ENCODE results near the gene PPP6R2.

Gene PPP6R2

DNA sequence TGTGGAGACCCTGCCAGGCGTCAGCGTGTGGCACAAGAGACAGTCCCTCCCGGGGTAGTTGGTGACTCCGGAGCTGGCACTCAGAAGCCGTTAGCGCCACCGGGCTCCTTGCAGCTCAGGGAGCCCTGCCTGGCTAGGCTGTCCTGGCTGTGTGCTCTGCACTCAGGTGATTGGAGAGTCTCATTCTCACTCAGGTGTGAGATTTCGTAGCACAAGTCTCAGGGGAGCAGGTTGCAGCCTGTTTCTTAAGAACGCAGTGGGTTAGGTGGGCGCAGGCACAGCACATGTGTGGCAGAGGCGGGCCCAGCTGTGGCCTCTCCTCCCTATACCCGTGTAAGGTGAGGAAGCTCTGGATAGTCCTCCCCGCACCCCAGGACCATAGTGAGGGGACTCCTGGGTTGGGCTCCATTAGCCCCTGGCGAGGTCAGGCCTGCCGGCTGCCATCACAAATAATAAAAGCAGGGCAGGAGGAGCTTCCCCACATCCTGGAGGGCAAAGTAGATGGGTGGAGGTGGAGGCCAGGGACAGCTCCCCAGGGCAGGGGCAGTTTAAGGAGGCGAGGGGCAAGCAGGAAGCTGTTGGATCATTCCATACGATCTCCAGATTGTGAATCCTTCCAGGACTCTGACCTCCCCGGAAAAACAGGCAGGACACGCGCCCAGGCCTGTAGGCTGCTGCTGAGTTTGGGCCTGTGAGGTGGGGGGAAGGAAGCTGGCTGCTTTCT is 92.3 kb downstream of the PPP6R2 start:
- DNase-seq, result no peak

DNA sequence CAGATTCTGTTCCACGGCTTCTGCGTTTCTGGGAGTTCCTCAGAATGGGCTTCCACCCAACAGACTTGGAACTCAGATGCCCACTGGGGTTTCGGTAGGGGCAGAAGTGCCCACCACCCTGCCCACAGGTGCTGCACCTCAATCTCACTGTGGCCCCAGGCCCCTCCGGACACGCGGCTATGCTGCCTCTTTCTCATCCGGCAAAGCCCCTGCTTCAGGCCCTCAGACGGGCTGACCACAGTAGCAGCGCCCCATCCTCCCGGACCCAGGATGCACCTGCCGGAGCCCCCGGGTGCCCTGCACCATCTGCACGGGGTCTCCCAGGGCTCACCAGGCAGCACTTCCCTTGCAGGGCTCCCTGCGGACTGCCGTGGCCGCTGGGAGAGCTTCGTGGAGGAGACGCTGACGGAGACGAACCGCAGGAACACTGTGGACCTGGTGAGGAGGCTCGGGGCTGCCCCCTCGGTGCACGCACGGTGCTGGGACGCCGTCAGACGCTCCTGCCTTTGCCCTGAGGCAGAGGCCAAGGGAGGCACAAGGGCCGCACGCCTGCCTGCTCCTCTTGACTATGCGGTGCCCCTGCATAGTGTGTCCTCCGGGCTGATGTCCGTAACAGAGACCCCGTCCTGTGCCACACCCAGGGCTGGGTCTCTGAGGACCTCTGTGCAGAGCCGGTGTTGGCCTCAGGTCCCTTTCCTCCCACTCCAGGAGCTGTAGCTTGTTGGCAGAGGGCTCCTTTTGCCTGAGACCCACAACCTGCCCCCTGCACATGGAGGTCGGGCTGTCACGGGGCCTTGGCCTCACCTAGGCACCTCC is 93.1 kb downstream of the PPP6R2 start:
- DNase-seq, result peak; percentile 10

DNA sequence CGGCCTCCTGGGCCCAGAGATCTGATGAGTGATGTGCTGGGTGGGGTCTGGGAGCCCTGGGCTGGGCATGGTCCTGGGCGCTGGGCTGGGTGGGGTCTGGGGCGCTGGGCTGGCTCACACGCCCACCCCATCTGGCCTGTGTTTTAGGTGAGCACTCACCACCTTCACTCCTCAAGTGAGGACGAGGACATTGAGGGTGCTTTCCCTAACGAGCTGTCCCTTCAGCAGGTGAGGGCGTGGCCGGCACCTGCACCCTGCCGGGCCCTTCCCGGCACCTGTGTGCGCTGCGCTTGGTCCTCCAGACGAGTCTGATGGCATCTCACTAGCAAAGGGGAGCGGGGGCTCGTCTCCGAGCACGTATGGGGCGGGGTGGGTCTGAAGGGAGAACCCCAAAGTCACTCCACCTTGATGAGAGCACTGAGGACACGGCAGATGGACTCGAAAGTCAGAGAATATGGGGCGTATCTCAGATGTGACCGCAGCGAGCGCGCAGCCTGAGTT is 93.8 kb downstream of the PPP6R2 start:
- DNase-seq, result peak; percentile 10

DNA sequence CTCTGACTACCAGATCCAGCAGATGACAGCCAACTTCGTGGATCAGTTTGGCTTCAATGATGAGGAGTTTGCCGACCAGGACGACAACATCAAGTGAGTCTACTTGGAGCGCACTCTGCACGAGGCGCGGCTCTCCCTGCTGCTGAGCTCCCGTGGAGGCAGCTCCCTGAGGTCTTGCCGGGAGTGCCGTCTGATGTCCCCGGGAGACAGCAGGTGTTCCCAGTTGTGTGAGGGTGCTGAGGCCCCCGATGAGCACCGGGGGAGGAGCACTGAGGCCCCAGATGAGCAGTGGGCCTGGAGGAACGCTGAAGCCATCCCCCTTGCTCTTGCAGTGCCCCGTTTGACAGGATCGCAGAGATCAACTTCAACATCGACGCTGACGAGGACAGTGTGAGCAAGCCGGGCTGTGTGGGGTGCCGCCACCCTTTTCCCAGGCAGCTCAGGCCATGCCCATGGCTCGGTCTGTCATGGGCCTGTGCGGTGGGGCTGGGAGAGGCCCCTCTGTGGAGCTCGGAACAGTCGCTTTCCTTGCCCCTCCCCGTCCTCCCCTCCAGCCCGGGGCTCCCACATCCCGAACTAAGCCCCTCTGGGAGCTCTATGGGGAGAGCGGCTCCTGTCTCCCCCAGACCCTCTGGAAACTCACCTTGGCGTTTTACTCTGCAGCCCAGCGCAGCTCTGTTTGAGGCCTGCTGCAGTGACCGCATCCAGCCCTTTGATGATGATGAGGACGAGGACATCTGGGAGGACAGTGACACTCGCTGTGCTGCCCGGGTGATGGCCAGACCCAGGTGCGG is 94.6 kb downstream of the PPP6R2 start:
- DNase-seq, result no peak

DNA sequence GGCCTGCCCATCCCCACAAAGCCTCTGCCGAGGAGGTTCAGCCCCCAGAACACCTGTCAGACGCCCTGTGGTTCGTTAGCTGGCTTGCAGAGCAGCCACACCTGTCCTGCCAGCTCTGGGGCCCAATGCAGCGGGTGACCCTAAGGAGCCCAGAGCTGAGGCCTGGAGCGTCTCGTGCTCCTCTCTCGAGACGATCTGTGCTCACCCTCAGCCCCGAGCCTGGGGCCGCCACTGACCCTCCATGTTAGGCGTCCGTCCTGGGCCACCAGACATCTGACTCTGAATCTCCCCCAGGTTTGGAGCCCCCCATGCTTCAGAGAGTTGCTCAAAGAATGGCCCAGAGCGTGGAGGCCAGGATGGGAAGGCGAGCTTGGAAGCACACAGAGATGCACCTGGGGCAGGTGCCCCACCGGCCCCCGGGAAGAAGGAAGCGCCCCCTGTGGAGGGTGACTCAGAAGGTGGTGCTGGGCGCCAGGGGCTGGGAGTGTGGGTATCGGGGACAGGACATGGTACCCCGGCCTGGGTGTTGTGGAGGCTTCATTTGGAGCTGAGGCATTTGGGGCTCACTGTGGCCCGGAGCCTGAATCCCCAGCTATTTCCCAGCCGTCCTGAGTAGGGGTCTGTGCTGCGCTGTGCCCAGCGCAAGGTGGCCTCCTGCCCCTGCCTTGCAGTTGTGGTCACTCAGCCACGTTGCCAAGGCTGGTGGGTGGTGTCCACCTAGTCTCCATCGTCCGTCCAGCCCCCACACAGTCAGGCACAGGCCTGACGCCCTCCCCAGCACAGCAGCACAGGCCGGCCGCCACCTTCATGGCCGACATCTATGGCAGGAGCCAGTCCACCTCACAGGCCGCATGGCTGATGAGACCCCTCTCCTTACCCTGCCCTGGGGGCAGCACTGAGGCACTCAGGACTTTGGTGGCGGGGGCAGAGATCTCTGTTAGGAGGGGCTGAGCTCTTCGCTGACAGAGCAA is 95.5 kb downstream of the PPP6R2 start:
- DNase-seq, result no peak

DNA sequence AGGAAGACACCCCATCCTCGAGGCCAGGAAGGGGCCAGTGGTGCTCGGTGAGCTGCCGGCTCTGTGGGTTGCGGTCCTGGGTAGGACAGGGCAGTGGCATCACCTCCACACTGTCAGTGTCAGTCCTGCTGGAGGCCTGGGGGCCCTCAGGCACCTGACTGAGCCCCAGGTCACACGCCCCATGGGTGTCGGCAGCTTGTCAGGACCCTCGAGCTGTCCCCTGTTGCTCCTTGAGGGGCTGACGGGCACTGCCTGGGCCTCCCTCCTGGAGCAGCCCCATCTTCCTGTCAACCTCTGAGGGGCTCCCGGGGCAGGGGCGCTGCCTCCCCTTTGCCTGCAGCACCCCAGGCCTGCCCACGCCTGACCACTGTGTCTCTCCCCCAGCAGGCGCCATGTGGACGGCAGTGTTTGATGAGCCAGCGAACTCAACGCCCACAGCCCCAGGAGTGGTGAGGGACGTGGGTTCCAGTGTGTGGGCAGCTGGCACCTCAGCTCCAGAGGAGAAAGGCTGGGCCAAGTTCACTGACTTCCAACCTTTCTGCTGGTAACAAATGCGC is 96.3 kb downstream of the PPP6R2 start:
- no peak for DNase-seq

DNA sequence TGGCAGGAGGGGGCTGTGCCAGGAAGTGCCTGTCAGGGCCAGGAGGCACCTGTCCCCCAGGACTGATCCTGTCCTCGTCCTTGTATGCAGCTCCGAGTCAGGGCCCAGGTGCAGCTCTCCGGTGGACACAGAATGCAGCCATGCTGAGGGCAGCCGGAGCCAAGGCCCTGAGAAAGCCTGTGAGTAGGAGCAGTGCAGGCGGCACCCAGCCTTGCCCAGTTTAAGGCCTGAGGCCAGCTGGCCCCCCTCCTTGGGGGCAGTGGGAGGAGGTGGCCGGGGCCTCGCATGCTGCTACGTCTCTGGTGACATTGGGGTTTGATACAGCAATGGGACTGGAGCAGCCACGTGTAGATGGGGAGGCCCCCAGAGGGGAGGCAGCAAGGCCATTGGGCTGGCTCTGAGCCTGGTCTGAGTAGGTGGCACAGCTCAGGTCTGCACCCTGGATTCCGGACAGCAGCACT is 96.8 kb downstream of the PPP6R2 start:
- no peak for DNase-seq

DNA sequence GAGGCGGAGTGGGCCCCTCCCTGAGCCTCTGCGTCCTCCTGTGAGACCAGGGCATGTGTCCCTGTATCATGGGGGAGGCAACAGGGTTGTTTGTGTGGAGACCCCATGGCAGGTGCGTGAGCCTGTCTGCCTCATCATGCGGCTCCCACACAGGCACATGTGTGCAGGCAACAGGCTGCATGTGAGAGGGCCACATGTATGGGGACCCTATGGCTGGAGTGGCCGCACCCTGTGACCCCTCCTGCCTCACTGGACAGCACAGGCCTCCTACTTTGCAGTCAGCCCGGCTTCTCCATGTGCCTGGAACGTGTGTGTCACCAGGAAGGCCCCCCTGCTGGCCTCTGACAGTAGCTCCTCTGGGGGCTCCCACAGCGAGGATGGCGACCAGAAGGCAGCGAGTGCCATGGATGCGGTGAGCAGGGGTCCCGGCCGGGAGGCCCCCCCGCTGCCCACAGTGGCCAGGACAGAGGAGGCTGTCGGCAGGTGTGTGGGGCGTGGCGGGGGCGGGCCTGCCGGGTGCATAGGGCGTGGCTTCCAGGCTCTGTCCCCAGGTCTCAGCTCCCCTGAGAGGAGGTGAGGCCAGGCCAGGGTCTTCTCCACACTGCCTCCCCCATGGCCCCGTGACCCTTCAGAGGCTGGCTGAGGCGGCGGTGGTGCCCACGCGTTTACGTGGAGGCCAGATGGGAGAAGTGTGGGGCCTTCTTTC is 97.6 kb downstream of the PPP6R2 start:
- no peak for DNase-seq

DNA sequence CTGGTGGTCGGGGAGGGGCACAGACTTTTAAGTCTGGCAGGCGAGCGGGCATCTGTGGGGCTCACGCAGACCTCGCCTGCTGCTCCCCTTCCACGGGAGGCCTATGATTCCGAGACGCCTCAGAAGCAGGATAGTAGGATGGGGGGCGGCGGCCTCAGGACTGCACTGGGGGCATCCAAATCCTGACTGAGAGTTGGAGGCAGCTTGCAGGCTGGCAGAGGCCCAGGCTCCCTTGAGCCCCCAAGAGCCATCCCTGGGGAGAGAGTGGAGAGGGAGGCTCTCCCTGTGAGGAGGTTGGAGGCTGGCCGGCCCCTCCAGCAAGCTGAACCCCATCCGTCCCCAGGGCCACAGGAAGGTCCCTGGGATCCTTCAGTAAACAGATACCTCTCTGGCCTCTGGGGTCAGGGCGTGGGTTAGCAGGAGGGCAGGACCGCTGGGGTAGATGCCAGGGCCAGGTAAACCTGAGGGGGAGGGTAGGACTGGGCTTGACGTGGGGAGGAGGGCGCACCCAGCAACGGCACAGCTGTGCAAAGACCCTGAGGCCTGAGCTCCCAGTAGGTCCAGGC is 98.4 kb downstream of the PPP6R2 start:
- DNase-seq, result no peak

DNA sequence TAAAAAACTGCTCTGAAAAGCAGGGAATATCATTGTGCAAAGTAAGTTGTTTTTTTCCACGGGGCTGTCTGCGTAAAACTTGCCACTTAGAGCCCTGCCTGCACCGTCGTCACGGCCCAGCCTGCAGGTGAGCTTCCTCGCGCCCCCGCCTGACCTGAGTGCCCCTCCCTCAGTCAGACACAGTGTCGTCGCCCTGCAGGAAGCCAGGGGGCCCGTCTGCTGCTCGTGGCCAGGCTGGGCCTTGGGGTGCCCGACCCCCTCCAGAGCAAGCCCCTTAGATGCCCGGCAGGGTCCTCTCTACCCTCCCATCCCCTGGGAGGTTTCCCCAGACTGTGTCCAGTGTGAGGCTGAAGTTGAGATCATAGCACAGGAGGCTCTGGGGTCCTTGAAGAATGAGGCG is 100.1 kb downstream of the PPP6R2 start:
- DNase-seq, result no peak

DNA sequence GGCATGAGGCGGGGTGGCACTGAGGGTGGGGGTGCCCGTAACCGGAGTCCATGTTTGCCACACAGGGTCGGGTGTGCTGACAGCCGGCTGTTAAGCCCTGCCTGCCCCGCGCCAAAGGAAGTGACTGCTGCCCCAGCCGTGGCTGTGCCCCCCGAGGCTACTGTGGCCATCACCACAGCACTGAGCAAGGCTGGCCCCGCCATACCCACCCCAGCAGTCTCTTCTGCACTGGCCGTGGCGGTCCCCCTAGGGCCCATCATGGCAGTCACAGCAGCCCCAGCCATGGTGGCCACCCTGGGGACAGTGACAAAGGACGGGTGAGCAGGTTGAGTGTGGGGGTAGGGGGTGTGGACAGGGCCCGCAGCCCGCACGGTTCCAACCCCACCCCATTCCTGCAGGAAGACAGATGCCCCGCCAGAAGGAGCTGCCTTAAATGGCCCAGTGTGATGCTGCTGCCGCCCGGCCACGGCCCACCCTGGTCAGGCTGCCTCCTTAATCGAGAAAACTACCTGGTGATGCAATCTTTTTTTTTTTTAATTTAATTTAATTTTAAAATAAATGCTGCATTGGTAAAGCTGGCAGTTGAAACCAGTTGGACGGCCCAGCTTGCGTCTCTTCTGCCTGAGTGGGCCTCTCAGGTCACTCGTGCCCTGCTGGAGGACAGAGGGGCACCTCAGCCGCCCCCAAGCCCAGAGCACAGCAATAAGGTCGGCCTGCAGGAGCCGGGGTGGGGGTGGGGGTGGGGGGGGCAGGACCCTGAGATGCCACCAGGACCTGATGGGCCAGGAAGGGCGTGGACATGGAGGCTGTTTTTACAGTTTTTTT is 100.9 kb downstream of the PPP6R2 start:
- no peak for DNase-seq

DNA sequence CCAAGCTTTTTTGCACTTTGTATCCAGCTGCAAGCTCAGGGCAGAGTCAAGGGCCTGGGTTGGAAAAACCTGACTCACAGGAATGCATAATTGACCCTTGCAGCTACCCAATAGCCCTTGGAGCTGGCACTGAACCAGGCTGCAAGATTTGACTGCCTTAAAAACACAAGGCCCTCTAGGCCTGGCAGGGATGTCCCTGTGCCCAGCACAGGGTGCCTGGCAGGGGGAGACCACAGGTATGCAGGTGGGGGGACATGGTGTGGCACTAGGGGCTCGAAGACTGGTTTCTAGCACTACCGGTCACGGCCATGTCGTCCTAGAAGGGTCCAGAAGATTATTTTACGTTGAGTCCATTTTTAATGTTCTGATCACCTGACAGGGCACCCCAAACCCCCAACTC is 101.5 kb downstream of the PPP6R2 start:
- no peak for DNase-seq

DNA sequence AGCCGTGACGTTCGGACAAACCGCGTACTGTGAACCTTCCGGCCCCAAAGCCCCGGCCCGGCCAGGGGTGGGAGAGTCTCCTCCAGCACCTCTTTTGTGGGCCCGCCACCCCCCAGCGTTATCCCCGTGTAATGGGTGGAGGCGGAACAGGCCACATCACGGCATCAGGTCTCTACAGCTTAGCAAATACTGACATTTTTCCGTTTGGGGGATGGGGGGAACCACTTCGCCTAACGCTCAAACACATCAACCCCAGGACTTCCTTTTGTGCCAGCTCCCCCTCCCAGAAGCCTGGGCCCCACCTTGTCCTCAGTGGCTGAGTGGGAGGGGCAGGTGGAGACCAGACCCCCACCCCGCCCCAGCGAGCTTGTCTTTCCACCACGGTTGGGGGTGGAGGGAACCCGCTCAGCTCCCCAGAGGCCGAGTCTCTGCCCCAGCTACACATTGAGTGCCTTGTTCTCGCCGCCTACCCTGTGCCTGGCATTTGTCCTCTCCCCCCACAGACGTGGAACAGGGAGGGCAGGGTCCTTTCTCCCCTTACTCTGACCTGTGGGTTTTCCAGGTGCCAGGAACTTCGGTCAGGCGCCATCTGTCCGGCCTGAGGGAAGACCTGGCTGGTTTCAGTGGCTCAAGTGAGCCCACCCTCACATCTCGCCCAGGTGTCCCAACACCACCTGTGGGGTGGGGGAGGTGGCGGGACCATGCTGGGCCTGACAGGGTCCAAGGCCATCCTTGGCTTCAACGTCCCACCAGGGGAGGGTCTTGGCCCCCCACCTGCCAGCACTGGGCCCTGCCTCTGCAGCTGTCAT is 102.1 kb downstream of the PPP6R2 start:
- no peak for DNase-seq

DNA sequence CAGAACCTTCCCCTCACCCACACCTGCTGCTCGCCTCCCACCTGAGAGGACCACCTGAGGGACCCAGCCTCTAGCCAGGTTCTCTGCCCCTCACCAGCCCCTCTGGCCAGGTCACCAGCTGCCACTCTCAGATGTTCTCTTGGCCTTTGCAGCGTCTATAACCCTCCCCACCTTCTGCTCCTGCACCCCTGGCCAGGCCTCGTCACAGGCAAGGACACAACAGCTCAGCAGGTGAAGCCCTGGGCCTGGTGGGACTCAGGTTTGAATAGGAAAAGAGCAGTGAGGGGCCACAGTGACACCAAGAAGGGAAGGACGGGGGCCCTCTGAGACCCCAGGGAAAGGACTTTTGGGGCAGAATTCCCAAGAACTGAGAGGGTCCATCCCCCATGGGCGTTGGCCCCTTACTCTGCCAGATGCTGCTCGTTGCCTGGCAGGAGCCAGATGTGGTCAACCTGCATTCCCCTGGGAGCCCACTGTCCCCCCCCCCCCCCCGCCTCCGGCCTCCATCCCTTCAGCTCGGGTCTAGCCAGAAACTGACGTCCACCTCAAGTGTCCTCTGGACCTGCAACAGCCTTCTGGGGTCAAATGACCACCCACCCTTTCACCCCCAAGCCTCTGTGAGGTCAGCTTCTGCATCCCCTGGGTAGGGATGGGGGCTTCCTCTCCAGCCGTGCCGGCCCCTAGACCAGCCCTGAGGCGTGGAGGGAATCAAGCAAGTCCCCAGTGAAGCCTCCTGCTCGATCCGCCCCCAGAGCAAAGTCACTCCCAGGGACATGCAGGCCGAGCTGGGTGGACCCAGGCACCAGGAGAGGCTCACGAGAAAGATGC is 103.0 kb downstream of the PPP6R2 start:
- no peak for DNase-seq

DNA sequence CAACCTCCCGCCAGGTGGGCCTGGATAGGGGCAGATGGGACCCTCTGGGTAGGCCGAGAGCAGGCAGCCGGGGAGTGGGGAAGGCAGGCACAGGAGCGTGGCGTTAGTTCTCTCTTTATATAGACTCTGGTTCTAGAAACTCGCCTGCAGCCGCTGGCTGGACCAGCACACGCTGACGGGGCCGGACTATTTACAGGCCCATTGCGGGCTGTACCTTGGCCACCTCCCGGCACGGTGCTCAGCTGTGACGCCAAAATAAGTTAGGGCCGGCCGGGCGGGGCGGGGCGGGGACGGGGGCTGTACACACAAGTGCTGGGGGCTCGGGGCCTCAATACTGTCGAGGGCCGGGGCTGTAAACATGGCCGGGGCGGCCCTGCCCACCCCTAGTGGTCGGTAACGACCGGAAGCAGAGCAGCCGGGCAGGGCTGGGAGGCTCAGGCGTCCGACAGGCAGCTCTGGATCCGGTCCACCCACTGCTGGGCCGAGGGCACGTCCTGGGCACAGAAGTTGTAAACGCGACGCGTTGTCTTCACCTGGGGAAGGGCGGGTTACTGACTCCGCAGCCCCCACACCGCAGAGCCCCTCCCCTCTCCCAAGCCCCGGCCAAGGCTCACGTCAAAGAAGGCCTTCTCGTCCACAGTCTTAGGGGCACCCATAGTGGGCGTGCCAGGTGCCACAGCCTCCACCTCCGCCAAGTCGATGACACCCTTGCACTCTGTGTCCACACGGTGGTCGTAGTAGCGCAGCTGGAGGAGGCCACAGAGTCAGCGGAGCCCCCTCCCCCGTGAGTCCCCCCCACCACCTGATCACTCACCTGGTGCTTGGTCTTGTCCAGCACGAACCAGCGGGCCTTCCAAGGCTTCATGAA is 103.8 kb downstream of the PPP6R2 start:
- no peak for DNase-seq

DNA sequence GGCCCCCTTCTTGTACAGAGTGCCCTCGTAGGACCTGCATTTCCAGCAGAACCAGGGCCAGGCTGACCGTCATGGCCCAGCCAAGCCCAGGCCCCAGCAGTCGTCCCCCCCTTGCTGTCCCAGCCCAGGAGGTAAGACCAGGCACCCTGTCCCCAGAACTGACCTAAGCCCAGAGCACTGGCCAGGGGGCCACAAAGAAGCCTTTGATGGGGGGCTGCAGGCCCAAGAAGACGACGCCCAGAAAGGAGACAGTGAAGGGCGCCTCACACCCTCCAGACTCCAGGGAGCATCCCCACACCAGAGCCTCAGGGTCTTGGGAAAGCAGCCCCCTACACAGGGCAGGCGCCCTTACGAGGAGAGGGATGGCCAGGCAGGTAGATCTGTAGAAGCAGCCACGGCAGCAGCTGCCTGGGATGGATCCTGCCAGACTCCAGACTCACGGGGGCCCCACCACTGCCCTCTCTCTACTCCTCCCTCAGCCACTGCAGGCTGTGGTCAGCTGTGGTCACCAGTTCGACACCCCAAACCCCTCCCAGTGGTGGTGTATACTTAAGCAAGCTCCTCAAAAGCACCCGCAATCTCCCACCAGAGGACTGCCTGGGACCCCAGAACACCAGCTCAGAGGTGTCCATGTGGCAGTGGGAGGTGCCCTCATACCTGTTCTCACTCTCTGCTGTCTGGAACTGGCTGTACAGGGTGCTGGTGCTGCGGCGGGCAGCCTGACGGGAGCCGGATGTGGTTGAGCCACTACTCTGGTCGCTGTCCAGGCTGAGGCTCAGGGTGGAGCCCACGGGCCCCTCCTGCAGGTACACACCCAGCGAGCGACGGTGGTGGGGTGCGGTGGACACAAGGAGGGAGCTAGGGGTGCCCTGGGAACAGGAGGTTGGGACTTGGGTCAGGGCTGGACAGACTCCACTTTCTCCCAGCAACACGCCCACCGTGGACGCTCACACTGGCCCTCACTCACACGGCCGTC is 104.7 kb downstream of the PPP6R2 start:
- no peak for DNase-seq
